Activated CD8-positive, alpha-beta memory T cell treated with anti-CD3 and anti-CD28 coated beads for 36 hours (primary cell): ENCODE data around the gene ABLIM2. TPM values are rescaled to one million over a fixed set of nuclear protein-coding genes. Genes with fewer than 3 reads are reported as not detected.

Experiments
- CTCF ChIA-PET: fragments of 350-600 bp; sonication (Branson Sonifier 250); formaldehyde crosslinking; loops from one replicate; lab custom pipeline; 2021; ENCODE audit warnings: antibody characterized with exemption; lab: Charles Lee
- POLR2A ChIA-PET: fragments of 350-600 bp; sonication (Branson Sonifier 250); formaldehyde crosslinking; loops from one replicate; lab custom pipeline; 2021; ENCODE audit warnings: antibody characterized with exemption; lab: Charles Lee
- total RNA-seq, 2 experiments: library from RNA; stranded (reverse); gene quantifications; one replicate each; pipeline ENCODE4 v1.2.3, GENCODE V29; 2021

The ABLIM2 gene
- total RNA-seq, 2 experiments from 2014 or later, result 0.32 to 0.63 TPM

DNA sequence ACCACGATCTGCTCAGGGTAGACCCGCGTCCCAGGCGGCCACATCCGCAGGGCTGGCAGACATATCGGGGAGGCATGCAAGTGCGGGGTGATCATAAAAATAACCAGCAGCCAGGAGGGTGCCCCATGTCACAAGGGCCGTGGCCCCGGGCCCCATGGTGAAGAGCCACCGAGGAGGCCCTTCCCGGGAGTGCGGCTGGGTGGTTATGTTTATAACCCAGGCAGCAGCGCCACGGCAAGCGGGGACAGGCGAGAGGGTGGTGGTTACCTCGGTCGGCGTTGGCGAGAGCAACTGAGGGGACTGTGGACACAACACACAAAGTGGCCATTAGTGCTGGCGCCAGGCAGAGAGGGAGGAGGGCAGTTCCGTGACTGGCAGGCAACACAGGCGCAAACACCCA lies 126.2 kb downstream of the ABLIM2 start:
- ChIA-PET CTCF (no interaction called here), POLR2A (interaction anchor here (0.6 kb wide), 1 partner anchor 81 kb away, joined by 3 read pairs; no protein-coding TSS in a partner anchor)

GRCh38 chr4:8030121-8030781 lies 128.4 kb downstream of the ABLIM2 start:
- CTCF ChIA-PET, result interaction anchor here (0.7 kb wide), 1 partner anchor 268 kb away, joined by 3 read pairs; no protein-coding TSS in a partner anchor
- POLR2A ChIA-PET, result interaction anchor here (0.6 kb wide), 1 partner anchor 30 kb away, joined by 3 read pairs; no protein-coding TSS in a partner anchor

DNA sequence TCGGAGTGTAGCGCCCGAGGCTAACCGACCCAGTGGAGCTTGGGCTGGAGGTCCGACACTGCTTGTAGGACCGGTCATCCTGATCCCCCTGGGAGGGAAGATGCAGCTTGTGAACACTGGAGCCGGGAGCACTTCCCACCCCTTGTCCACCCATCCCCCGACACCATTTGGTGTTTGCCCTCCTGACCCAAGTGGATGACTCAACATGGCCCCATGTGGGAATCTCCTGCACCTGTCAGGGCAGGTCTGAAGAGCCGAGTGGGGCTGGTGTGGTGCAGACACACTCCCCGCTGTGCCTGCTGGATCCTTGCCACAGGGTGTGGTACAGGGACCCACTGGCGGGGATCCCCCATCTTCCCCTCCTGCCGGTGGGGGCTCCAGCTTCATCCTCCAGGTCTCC lies 128.9 kb downstream of the ABLIM2 start:
- ChIA-PET CTCF (interaction anchor here (0.7 kb wide), 1 partner anchor 267 kb away, joined by 3 read pairs; no protein-coding TSS in a partner anchor), POLR2A (interaction anchor here (0.6 kb wide), 1 partner anchor 30 kb away, joined by 3 read pairs; no protein-coding TSS in a partner anchor)

DNA sequence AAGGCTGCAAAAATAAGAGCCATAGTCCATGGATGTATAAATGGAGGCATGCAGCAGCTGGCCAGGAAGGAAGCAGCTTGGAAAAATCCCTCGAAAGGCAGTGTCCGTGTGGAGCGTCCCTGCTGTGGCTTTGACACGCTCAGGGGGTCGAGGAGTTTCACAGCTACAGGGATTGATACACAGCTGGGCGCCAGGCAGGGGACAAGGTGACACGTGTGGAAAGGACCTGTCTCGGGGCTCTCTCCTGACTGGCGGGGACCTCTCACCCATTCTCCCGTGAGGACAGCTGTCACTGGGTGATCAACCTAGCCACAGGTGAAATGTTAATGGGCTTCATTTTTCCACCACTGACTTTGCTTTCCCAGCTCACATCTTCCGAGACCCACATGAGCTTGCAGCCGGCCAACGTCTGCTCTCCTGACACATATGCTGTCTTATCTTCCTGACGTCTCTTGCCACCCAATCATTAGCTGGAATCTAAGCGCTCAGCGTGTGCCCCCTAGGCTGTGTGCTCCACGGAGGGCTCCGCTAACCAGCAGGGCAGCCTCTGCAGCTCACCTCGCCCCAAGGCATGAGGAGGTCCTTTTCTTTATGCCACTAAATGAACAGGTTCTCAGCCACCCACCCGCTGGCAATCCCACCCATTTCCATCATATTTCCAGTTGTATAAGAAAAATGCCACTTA lies 129.6 kb downstream of the ABLIM2 start:
- ChIA-PET POLR2A (no interaction called here), CTCF (interaction anchor here (0.7 kb wide), 1 partner anchor 266 kb away, joined by 3 read pairs; no protein-coding TSS in a partner anchor)

- ChIA-PET CTCF (no interaction called here), POLR2A (no interaction called here)
Measured at GRCh38 chr4:8028368-8028767, 130.2 kb downstream of the ABLIM2 start.

GRCh38 chr4:8026453-8026852 lies 132.2 kb downstream of the ABLIM2 start:
- ChIA-PET POLR2A (no interaction called here), CTCF (interaction anchor here (0.6 kb wide), 1 partner anchor 23 kb away, joined by 3 read pairs; no protein-coding TSS in a partner anchor)

DNA sequence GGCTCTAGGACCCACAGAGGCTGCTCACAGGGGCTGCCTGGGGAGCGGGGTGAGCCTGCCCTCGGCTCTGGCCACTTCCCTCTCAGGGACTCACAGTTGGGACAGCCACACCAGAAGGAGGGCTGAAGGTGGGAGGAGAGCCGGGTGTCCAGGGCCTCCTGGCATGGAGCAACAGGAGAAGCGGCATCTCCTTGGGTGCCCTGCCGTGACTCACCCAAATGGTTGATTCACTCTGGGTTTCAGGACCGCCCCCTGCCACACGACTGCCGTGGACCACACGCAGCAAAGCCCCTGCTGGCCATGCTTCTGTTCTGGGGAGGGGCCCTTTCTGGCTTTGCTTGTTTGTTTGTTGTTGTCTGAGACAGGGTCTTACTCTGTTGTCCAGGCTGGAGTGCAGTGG lies 132.9 kb downstream of the ABLIM2 start:
- ChIA-PET CTCF (interaction anchor here (0.6 kb wide), 1 partner anchor 22 kb away, joined by 3 read pairs; no protein-coding TSS in a partner anchor), POLR2A (no interaction called here)

GRCh38 chr4:8024073-8024786 lies 134.4 kb downstream of the ABLIM2 start:
- CTCF ChIA-PET, result no interaction called here
- POLR2A ChIA-PET, result no interaction called here

DNA sequence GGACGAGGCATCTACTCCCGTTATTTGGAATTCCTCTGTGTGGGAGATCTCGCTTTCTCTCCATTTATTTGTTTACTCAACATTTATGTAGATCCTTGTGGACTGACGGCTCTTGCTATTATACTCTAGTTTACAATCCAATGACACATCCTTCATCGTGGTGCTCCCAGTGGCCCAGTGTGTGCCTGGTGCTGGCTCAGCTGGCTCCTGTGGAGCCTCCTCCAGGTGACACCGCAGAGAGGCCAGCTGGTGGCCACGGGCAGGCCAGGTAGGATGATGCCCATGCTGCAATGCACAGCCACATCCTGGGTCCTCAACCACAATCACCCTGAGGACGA lies 134.9 kb downstream of the ABLIM2 start:
- ChIA-PET CTCF (no interaction called here), POLR2A (no interaction called here)

- POLR2A ChIA-PET, result no interaction called here
Measured at GRCh38 chr4:8022767-8023695, 135.6 kb downstream of the ABLIM2 start.

GRCh38 chr4:8021796-8022195 lies 136.8 kb downstream of the ABLIM2 start:
- ChIA-PET CTCF (no interaction called here), POLR2A (no interaction called here)

More at GRCh38 chr4:8022767-8023695, 135.6 kb downstream of the ABLIM2 start:
- CTCF ChIA-PET, result no interaction called here

- ChIA-PET CTCF (interaction anchor here (0.7 kb wide), 1 partner anchor 231 kb away, joined by 3 read pairs; no protein-coding TSS in a partner anchor), POLR2A (no interaction called here)
Measured at GRCh38 chr4:8019396-8020365, 138.9 kb downstream of the ABLIM2 start.

DNA sequence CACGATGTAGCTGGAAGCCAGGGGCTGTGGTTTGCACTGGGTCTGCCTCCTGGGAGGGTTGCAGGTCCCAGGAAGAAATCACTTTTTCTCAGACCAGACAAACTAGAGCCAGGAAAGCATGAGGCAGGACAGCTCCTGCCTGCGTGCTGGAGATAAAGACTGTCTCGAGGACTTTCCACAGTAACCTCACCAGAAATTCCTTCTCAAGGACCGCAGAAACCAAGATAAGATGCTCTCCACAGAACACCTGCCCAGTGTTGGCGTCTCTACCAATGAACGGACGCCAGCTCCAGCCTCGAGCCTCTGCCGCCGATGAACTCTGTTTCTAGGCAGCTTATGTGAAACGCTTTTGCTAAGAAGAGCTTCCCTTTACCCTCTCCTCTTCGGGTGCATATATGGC lies 142.1 kb downstream of the ABLIM2 start:
- POLR2A ChIA-PET, result no interaction called here
- CTCF ChIA-PET, result no interaction called here

- ChIA-PET POLR2A (no interaction called here), CTCF (no interaction called here)
Measured at GRCh38 chr4:8015512-8015911, 143.1 kb downstream of the ABLIM2 start.

GRCh38 chr4:8013976-8014726 lies 144.5 kb downstream of the ABLIM2 start:
- ChIA-PET CTCF (no interaction called here), POLR2A (no interaction called here)

- ChIA-PET POLR2A (no interaction called here), CTCF (no interaction called here)
Measured at GRCh38 chr4:8012517-8012916, 146.1 kb downstream of the ABLIM2 start.

DNA sequence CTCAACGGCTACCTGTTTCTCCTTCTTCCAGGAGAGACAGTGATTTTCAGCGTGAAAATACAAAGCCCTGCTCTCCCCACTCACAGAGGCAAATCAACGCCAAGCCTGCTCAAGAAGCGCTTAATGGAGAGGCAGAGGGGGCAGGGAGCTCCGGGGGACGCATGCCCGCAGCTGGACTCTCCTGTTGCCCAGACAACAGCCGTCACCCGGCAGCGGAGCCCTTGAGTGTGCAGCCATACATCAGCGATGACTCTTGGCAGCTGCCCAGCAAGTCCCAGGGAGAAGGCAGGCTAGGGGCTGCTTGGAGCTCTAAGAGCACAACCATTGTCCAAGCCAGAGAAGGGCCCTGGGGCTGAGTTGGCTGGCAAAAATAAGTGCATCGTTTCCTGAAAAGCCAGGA lies 148.0 kb downstream of the ABLIM2 start:
- POLR2A ChIA-PET, result no interaction called here
- CTCF ChIA-PET, result no interaction called here
